HTERT RPE-1 (cell line): ENCODE results near the gene XIRP1.
"Not testable (repeated sequence)": the region's sequence is repeated elsewhere in the genome, so short reads cannot be mapped to it uniquely, and the experiment has no call there.

Experiments used
- in situ Hi-C: fragments of 300-500 bp; cut with MboI; formaldehyde crosslinking; loops from 4 replicates; pipeline ENCODE4 v1.14.3; 2020; ENCODE audit warnings: low sequenced_read_pairs

The XIRP1 gene

GRCh38 chr3:39192490-39193092 lies at the start of gene XIRP1:
Gene XIRP1 (minus strand): TSS chr3:39192595. CDS start chr3:39189445, 3,150 bp downstream.
- in situ Hi-C loops, result no loop called here

GRCh38 chr3:39241561-39241960 lies 49.2 kb upstream of the XIRP1 start:
- in situ Hi-C loops, result no loop called here

- in situ Hi-C loops, result no loop called here
These were observed 44.6 kb upstream of the XIRP1 start for GRCh38 chr3:39237027-39237426.

- in situ Hi-C loops, result no loop called here
These were observed 42.3 kb upstream of the XIRP1 start for GRCh38 chr3:39234651-39235050.

- in situ Hi-C loops, result no loop called here
These were observed 40.5 kb upstream of the XIRP1 start for GRCh38 chr3:39232859-39233258.

GRCh38 chr3:39230453-39230852 lies 38.1 kb upstream of the XIRP1 start:
- in situ Hi-C loops, result no loop called here

- in situ Hi-C loops, result no loop called here
These were observed 36.1 kb upstream of the XIRP1 start for GRCh38 chr3:39228496-39228895.

GRCh38 chr3:39227596-39227995 lies 35.2 kb upstream of the XIRP1 start:
- in situ Hi-C loops, result not testable (repeated sequence)

GRCh38 chr3:39226106-39226741 lies 33.8 kb upstream of the XIRP1 start:
- in situ Hi-C loops, result no loop called here

GRCh38 chr3:39224288-39224687 lies 31.9 kb upstream of the XIRP1 start:
- in situ Hi-C loops, result no loop called here

- in situ Hi-C loops, result no loop called here
These were observed 30.5 kb upstream of the XIRP1 start for GRCh38 chr3:39222939-39223338.

- in situ Hi-C loops, result no loop called here
These were observed 30.1 kb upstream of the XIRP1 start for GRCh38 chr3:39222462-39222861.

- in situ Hi-C loops, result no loop called here
These were observed 28.7 kb upstream of the XIRP1 start for GRCh38 chr3:39221141-39221530.

GRCh38 chr3:39220407-39221140 lies 28.2 kb upstream of the XIRP1 start:
- in situ Hi-C loops, result no loop called here

GRCh38 chr3:39219702-39220101 lies 27.3 kb upstream of the XIRP1 start:
- in situ Hi-C loops, result no loop called here

- in situ Hi-C loops, result no loop called here
These were observed 23.9 kb upstream of the XIRP1 start for GRCh38 chr3:39216176-39216790.

GRCh38 chr3:39213613-39214012 lies 21.2 kb upstream of the XIRP1 start:
- in situ Hi-C loops, result no loop called here

GRCh38 chr3:39212665-39213064 lies 20.3 kb upstream of the XIRP1 start:
- in situ Hi-C loops, result no loop called here

- in situ Hi-C loops, result no loop called here
These were observed 19.1 kb upstream of the XIRP1 start for GRCh38 chr3:39211332-39212130.

- in situ Hi-C loops, result no loop called here
These were observed 17.7 kb upstream of the XIRP1 start for GRCh38 chr3:39210078-39210477.
